GM19468 (cell line): ENCODE data around the gene COX6A1.
"Not testable (repeated sequence)": the region's sequence is repeated elsewhere in the genome, so short reads cannot be mapped to it uniquely, and the experiment has no call there.

Source experiments
- ATAC-seq: cut with Tn5 transposase; IDR thresholded peaks from one replicate; pipeline ENCODE4 v1.9.1; 2021; ENCODE audit warnings: mild to moderate bottlenecking, moderate library complexity, moderate number of reproducible peaks; ENCODE audit not compliant: unreplicated experiment; ENCODE audit errors: extremely low read depth

Gene COX6A1

DNA sequence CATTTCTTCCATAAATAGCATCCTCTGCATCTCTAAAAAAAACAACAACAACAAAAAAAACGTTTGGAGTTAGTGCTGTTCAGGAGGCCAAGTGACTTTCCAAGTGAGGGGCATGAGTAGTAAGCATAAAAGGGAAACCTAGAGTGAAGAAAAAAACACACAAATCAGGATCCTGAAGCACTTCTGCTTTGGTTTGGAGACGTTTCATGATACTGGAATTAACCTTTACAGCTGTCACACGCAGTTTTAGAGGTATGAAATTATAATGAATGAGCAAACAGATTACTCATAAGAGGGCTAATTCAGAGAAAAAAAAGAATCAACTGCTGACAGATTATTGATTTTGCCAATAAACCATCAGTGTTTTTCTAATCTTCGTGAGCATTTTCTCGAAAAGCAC lies 27.8 kb downstream of the COX6A1 start:
- no peak for ATAC-seq

DNA sequence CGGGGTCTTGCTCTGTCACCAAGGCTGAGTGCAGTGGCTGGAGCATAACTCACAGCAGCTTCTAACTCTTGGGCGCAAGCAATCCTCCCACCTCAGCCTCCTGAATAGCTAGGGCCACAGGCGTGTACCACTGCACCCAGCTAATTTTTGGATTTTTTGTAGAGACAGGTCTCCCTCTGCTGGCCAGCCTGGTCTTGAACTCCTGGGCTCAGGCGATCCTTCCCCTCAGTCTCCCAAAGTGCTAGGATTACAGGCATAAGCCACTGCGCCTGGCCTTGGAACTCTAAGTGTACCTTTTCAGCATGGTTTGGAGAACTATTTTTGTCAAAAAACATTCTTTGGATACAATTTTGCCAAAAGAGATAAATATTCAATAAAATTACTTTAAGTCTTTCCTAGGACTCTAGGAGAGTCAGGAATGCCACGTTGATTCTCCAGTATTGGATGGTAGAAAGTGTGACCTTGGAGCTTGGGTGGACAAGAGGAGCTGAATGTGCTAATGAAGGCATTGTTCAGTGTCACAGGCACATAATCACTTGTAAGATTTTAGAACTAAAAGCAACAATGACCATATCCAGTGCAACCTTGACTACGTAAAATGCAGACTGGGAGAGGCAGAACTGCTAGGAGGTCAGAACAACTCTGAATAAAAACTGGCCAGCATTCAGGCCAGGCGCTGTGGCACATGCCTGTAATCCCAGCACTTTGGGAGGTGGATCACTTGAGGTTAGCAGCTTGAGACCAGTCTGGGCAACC lies 28.8 kb downstream of the COX6A1 start:
- no peak for ATAC-seq

DNA sequence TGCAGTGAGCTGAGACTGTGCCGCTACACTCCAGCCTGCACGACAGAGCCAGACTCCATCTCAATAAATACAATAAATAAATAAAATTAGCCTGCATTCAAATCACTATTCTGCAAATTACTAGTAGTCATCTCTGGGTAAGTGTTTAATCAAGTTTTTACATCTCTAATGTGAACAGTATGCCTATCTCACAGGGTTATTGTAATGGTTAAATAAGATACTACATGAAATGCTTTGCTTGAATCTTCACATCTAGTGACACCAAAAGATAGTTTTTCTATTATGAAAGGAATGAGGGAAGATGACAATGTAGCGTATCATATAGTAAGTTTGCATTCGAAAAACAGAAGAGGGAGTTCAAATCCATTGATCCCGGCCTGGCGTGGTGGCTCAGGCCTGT lies 29.5 kb downstream of the COX6A1 start:
- ATAC-seq, result no peak

DNA sequence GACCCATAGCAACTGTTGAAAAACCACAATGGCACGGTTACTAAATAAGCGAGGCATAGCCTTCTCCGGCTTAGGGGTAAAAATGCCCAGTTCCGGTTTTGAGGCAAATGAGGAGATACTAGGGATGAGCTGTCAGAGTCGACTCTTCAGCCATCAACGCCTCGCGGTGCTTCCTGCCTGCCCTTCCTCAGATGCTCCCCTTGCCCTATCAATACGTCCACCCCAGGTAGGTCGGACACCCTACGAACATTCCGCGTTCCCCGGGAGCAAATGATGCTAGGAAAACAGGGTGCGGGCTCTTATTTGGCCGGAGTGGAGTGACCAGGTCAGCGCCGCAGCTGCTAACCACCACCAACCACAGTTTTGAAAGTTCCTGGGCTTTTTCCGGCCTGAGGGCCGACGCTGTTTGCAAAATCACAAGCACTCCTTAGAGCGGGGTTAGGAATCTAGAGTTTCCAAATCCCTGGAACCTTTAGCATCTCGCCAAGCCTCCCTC lies 30.5 kb downstream of the COX6A1 start:
- no peak for ATAC-seq

DNA sequence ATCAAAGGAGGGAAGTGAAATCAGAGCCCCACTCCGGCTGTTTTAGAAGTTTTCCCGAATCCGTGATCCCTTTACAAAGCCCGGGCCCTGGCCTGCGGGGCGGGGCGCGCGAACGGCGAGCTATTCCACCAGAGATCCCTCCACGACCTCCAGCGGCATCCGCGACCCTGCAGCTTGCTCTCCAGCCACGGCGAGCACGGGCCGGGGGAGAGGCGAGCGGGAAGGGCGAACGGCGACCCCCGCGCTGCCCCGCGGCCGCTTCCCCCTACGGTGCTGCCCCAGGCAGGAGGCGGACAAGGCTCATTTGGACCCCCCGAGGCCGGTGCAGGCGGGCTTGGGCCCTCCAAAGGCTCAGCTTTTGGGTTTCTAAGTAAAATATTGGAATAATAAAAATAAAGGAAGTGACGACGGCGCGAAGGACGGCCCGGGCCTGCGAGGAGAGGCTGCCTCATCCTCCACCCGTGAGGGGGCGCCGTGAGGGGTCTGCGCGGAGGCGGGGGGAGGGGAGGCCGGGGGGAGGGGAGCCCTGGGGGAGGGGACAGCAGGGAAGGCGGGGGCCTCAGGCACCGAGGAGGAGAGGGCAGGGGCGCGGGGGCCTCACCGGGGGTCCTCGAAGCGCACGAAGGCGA lies 31.0 kb downstream of the COX6A1 start:
- ATAC-seq, result no peak

DNA sequence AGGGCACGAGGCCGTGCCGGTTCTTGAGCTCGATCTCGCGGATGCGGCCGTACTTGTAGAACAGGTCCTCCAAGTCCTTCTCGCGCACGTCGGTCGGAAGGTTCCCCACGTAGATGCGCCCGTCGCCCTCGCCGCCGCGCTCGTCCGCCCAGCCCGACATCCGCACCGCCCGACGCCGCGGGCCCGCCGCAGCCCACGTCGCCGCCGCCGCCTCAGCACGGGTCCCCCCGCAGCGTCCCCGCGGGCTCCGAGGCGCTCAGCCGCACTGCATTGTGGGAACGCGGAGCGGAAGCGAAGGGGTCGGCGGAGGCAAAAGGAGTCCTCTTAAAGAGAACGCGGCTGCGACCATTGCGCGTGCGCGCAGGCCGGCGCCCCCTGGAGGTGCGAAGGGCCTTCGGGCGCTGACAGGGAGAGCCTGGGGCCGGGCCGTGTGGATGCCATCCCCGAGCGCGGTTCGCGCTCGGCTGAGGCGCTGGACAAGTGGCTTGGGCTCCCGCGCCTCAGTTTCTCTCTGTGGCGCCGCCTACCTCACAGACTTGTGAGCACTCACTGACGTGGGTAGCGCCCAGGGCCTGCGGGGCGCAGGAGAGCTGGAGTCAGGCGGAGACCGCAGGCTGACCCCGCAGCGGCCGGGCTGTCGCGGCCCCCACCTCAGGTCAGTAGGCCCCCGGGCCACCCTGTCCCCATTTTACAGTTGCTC lies 31.7 kb downstream of the COX6A1 start, which contains the start of gene SRSF9:
SRSF9 (minus strand) TSS at position 299 of the 700 bp plus-strand sequence; CDS start at position 160, 139 bp downstream.
- peak; percentile 97 for ATAC-seq

DNA sequence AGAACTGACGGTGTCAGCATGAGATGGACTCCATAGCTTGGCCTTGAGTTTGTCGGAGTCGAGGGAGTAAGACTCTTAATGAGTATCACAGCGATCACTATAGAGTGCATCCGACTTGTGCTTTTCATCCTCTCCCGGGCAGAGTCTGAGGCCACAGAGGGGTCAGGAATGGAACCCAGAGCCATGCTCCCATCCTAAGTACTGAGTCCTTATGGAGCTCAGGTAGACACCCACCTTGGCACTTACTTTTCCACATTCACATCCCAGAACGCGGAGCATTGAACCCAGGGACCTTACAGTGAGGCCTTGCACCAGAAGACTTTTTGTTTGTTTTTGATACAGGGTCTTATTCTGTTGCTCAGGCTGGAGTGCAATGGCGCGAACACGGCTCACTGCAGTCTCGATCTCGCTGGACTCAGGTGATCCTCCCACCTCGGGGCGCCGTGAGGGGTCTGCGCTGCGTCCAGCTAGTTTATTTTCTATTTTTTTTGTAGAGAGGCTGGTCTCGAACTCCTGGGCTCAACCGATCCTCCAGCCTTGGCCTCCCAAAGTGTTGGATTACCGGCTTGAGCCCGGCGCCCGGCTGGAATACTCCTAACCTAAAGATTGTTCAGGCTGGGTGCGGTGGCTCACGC lies 32.4 kb downstream of the COX6A1 start:
- ATAC-seq, result no peak

DNA sequence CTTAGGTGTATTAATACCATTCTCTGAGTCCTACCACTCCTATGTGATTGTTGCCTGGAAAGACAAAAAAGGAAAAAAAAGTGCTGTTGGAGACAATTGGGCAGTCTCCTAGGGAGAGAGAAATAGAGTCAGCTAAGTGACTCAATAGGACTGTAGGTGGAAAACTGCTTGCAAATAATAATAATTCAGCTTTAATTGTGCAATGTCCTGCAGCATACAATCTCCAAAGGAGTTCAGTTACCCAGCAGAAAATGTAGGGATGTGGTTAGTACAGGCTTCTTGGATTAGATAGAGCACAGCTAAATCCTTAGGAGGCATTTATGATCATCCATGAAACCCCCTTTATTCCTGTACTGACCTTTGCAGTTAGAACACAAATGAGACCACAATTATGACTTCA lies 34.6 kb downstream of the COX6A1 start:
- ATAC-seq, result no peak

DNA sequence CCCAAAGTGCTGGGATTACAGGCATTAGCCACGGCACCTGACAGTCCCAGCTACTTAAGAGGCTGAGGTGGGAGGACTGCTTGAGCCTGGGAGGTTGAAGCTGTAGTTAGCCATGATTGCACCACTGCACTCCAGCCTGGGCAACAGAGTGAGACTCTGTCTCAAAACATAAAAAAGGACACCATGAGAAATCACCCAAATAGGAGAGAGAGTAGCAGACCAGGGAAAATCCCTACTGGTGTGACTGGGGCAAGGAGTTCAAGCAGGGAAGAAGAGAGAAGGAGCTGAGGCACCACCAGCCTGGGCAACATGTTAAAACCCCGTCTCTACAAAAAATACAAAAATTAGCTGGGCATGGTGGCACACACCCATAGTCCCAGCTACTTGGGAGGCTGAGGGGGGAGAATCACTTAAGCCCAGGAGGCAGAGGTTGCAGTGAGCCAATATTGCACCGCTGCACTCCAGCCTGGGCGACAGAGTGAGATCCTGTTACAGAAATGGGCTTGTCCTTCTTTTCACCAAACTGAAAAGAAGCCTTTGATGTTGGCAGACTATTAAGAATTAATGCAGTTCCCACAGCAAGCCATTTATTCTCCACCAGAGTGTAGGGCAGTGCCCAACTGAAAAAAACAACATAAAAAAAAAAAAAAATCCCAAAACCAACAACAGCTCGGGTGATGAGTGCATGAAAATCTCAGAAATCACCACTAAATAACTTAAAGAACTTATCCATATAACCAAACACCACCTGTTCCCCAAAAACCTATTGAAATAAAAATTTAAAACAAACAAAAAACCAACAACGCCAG lies 36.1 kb downstream of the COX6A1 start:
- no peak for ATAC-seq

DNA sequence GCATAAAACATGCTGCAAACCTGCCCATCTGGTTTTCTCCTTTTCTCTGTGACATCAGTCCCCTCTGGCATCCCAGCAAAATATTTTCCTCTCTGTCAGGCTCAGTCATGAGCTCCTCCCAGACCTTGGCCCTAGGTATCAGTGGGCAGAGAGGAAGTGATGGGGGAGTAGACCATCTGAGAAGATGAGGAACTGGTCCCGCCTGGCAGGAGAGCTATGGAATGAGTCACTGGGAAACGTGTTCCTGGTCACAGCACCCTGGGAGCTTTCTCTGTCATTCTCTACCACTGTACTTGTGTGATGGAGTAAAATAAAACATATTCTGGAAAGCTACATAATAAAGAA lies 36.7 kb downstream of the COX6A1 start:
- ATAC-seq, result no peak

DNA sequence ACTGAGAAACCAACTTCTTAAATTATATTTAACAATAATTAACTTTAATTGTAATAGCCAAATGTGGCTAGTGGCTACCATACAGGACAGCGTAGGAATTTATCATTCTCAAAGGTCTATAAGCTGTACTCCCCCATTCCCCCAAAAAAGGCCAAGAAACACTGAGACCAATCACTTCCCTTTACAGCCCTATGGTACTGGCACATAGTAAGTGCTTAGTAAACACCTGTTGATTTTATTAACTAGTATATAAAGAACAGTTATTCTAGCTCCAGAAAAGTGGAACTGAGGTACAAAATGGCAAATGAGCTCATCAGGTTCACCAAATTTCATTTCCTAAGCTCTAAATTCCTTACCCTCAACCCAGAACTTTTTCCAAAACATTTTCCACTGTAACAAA lies 37.7 kb downstream of the COX6A1 start:
- ATAC-seq, result no peak

DNA sequence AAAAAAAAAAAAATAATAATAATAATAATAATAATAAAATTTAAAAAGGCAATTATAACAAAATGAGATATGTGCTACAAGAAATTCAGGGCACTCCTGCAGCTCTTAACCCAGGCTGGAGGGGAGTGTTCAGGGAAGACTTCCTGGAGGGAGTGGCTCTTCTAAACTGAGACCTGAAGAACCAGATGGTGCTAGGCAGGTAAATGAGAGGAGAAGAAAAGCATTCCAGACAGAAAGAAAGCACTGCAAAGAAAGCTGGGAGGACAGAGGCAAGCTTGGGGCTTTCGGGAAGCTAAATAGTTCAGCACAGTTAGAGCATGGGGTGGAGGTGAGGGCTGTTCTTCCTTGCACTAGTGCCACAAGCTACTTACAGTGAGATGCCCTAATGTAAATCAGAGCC lies 41.5 kb downstream of the COX6A1 start:
- ATAC-seq, result no peak

DNA sequence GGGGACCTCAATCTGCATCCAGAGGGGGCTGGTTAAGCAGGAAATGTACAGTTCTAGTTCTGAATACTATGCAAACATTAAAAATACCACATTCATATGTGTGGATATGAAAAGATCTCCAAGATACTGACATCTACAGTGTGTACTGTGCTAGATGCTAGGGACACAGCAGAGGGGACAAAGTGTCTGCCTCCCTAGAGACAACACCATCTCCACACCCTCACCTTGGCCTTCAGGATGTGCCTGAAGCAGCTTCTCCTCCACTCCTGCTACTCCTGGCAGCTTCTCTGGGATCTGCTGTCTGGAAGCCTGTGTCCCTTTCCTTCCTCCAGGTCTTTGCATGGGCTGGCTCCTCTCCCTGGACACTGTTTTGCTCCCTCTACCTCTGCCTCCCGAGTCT lies 42.3 kb downstream of the COX6A1 start:
- no peak for ATAC-seq

DNA sequence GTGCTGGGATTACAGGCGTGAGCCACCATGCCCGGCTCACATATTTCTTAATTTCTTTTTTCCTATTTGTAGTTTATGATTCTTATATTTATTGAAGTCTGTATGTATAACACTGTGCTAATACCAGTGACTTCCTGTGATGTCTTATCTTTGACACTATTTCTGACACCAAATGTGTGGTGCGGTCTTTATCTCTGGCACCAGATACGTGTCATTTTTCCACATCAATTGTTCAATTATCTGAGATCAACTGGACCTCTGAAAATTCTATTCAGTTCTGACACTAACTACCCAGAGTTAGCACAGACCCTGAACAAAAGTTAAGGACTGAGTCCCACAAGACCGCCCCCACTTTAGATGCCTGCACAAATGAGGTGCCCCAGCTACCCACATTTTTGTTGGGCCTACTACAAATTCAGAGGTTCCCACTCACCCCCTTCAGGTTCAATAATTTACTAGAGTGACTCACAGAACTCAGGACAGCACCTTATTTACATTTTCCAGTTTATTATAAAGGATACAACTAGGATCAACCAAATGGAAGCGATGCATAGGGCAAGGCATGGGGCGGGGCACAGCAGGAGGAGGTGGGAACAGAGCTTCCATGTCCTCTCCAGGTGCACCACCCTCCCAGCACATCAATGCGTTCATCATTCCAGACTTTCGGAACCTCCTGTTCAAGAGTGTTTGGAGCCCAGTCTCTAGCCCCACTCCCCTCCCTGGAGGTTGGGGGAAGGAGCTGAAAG lies 43.3 kb downstream of the COX6A1 start:
- no peak for ATAC-seq

DNA sequence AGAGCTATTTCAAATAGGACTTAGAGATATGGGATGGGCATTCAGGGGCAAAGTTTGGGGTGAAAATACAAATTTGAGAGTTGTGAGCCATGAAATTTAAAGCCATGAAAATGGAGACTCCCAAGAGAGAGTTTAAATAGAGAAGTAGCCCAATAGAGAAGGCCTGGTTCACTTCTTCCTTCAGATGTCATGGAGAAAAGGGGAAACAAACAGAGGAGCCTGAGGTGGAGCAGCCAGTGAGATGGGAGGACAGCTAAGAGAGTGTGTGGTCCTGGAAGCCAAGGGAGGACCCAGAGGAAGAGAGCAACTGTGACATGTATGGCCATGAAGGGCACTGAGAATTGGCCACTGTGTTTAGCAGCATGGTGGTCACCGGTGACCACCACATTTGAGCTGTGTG lies 45.7 kb downstream of the COX6A1 start:
- no peak for ATAC-seq

DNA sequence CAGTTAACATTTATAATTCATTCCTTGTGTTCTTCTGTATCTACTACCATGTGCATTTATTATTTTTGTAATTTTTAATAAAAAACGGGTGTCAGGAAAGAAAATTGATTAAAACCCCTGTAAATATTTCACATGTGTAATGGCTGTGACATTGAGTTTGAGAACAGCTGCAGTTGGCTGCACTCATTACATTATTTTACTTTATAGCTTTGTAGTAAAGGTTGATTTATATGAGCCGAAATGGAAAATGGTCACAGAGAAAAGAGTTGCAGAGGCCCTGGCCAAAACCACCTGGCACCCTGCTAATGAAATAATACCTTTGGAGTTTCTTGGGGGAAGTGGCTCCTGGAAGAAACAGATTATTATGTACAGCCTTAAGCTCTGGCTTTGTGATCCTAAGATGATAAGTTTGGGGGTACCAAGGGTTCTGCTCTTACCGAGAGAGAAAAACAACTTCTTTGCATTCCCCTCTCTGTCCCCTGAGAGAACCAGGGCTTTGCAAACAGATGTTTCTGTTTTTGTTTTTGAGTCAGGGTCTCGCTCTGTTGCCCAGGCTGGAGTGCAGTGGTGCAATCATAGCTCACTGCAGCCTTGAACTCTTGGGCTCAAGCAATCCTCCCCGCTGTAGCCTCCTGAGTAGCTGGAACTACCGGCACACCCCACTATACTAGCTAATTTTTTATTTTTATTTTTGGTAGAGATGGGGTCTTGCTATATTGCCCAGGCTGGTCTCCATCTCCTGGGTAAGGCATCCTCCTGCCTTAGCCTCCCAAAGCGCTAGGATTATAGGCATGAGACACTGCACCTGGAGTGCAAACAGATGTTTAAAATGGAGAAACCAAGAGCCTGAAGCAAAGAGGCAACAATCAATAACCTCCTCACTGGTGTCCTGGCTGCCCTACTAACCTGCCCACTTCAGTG lies 48.3 kb downstream of the COX6A1 start:
- ATAC-seq, result no peak

DNA sequence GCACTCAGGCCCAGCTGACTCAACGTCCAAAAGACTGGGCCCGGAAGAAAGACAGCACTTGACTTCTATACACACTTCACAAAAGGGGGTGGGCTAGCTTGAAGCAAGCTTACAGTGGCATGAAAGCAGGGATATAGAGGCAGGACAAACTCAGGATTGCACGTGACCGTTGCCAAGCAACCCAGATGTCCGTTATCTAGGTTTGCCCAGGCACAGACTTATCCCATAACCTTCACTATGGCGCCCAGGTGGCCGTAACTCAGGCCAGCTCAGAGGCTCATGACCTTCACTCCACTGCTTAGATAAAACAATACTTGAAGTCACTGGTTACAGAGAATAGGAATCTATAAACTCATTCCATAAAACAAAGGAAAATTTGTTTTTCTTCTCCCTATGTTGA lies 49.6 kb downstream of the COX6A1 start:
- ATAC-seq, result not testable (repeated sequence)

DNA sequence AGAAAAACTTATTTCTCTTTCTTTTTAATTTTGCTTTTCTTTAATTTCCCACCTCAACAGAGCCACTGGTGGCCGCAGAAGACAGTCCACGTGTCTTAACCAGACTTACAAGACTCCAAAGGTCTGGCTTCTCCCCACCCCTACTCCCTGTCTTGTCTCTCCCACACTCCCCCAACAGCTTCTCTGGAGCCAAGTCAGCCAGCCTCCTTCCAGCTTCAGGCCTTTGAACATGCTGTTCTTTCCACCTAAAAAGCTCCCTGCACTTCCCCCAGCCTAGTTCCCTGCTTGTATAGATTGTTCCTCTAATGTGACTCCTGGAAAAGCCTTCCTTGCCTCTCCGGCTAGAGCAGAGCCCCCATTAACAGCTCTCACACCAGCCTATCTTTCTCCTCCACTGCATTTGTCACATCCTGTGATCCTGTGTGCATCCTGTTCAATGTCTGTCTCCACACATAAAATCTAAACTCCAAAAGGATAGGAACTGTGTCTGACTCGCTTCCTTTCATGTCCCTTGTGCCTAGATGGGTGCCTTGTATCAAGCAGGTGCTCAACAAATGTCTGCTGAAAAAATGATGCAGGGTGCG lies 50.2 kb downstream of the COX6A1 start:
- no peak for ATAC-seq
